Glutamatergic neuron (in vitro differentiated cells): ENCODE data around the gene LRRC10B. TPM values are rescaled to one million over a fixed set of nuclear protein-coding genes. Genes with fewer than 3 reads are reported as not detected.

Source experiments
- DNase-seq: peaks from one replicate; pipeline ENCODE4 v3.0.0; 2022
- H3K27ac Mint-ChIP-seq: one replicate; pipeline ENCODE4 v1.8.0; 2020; ENCODE audit warnings: mild to moderate bottlenecking, mixed read lengths, inconsistent platforms; ENCODE audit not compliant: unreplicated experiment
- H3K27me3 Mint-ChIP-seq: one replicate; pipeline ENCODE4 v1.8.0; 2020; ENCODE audit warnings: mild to moderate bottlenecking, moderate library complexity, mixed read lengths, inconsistent platforms; ENCODE audit not compliant: unreplicated experiment
- H3K36me3 Mint-ChIP-seq: one replicate; pipeline ENCODE4 v1.8.0; 2020; ENCODE audit warnings: mild to moderate bottlenecking, mixed read lengths, inconsistent platforms; ENCODE audit not compliant: unreplicated experiment
- H3K4me1 Mint-ChIP-seq: one replicate; pipeline ENCODE4 v1.8.0; 2020; ENCODE audit warnings: mild to moderate bottlenecking, low read depth, mixed read lengths, inconsistent platforms; ENCODE audit not compliant: unreplicated experiment
- H3K4me3 Mint-ChIP-seq: one replicate; pipeline ENCODE4 v1.8.0; 2020; ENCODE audit warnings: mild to moderate bottlenecking, mixed read lengths, inconsistent platforms; ENCODE audit not compliant: unreplicated experiment
- H3K9me3 Mint-ChIP-seq: one replicate; pipeline ENCODE4 v1.8.0; 2020; ENCODE audit warnings: mild to moderate bottlenecking, moderate library complexity, mixed read lengths, inconsistent platforms; ENCODE audit not compliant: unreplicated experiment
- CTCF ChIP-seq: fragments of 200-600 bp; sonication (generic); IDR thresholded peaks from one replicate; pipeline ENCODE4 v1.5.0; 2021; ENCODE audit not compliant: partially characterized antibody, unreplicated experiment
- microRNA-seq: library from miRNA; unstranded; fragments of <30 nt; microRNA quantifications from one replicate; pipeline ENCODE4, GENCODE V29; 2020; ENCODE audit not compliant: unreplicated experiment
- total RNA-seq: library from RNA; stranded (reverse); fragmentation: NEBNext Ultra II Directional; extraction: Animal tissue kit (Norgen Biotek cat#: 25700); gene quantifications from one replicate; pipeline ENCODE4 v1.2.1, GENCODE V29; 2021; ENCODE audit not compliant: unreplicated experiment

LRRC10B gene
- total RNA-seq, 1 donor from 2014 or later: 8.2 TPM

- Mint-ChIP-seq H3K27ac (peak overlapping the region; percentile 35), H3K9me3 (peaks cover 18% of the 10 kb centered on the region), H3K4me3 (peak overlapping the region; percentile 60), H3K36me3 (no peaks in the 10 kb centered on the region), H3K4me1 (peaks cover 45% of the 10 kb centered on the region), H3K27me3 (peaks cover 27% of the 10 kb centered on the region)
- no peak for DNase-seq
- no peak for TF ChIP-seq CTCF
Observed at GRCh38 chr11:61556621-61557020, 48.1 kb downstream of the LRRC10B start.

Small RNA genes within 50 kb of the gene (microRNA-seq; reads per million reads assigned to microRNA genes)
- gene MIR4488: not detected

Other genes with a start within 250 kb of the LRRC10B start
- gene VWCE, start 213.4 kb upstream of the LRRC10B start, total RNA-seq: 27.3 TPM
- 259 TPM for gene DDB1, start 175.6 kb upstream of the LRRC10B start, total RNA-seq
- 59.6 TPM for gene TKFC, start 175.5 kb upstream of the LRRC10B start, total RNA-seq
- 20.6 TPM for gene CYB561A3, start 146.9 kb upstream of the LRRC10B start, total RNA-seq
- gene TMEM138, start 146.4 kb upstream of the LRRC10B start, total RNA-seq: 23.3 TPM
- 7.8 TPM for gene TMEM216, start 116.2 kb upstream of the LRRC10B start, total RNA-seq
- gene CPSF7, start 78.8 kb upstream of the LRRC10B start, total RNA-seq: 83.7 TPM
- 43.2 TPM for gene SDHAF2, start 78.6 kb upstream of the LRRC10B start, total RNA-seq
- gene SYT7, start 72.3 kb downstream of the LRRC10B start, total RNA-seq: 93.6 TPM
- 9.6 TPM for gene DAGLA, start 171.6 kb downstream of the LRRC10B start, total RNA-seq
- 0.29 TPM for gene MYRF, start 243.9 kb downstream of the LRRC10B start, total RNA-seq